OCI-LY7 (cell line): ENCODE data around the gene ZDHHC1. TPM values are rescaled to one million over a fixed set of nuclear protein-coding genes. Genes with fewer than 3 reads are reported as not detected.

Experiments used
- BruUV-seq: library from RNA; stranded (reverse); fragments of 400-500 nt; replicated peaks from 2 replicates; lab custom pipeline; 2021; lab: Mats Ljungman, UMichigan
- CTCF ChIA-PET: fragments of 300-600 bp; sonication (Branson Sonifier 250); formaldehyde crosslinking; loops from one replicate; lab custom pipeline; 2022; ENCODE audit warnings: antibody characterized with exemption; ENCODE audit not compliant: unreplicated experiment; lab: Charles Lee
- POLR2A ChIA-PET: fragments of 300-600 bp; sonication (Branson Sonifier 250); formaldehyde crosslinking; loops from one replicate; lab custom pipeline; 2022; ENCODE audit warnings: antibody characterized with exemption; lab: Charles Lee
- DNase-seq: peaks from one replicate; pipeline ENCODE4 v3.0.0-alpha.2; 2015; ENCODE audit warnings: low spot score
- H2AFZ ChIP-seq: fragments of 200-600 bp; sonication (generic), shearing (Covaris generic); 2 replicates; pipeline ENCODE4 v1.6.1; 2014; ENCODE audit warnings: mild to moderate bottlenecking, antibody characterized with exemption, low read length, moderate library complexity
- H3K27ac ChIP-seq: fragments of 200-600 bp; sonication (generic); 2 replicates; pipeline ENCODE4 v1.5.1; 2014; ENCODE audit warnings: mixed run types, low read depth, mild to moderate bottlenecking, moderate library complexity, low read length, inconsistent platforms; ENCODE audit not compliant: poor library complexity, severe bottlenecking
- H3K36me3 ChIP-seq: fragments of 200-600 bp; sonication (generic); 2 replicates; pipeline ENCODE4 v1.6.1; 2014; ENCODE audit warnings: mild to moderate bottlenecking, antibody characterized with exemption, low read length, moderate library complexity, mixed read lengths; ENCODE audit not compliant: insufficient read depth
- H3K4me1 ChIP-seq: fragments of 200-600 bp; sonication (generic); 2 replicates; pipeline ENCODE4 v1.5.1; 2014; ENCODE audit warnings: mild to moderate bottlenecking, low read length; ENCODE audit not compliant: insufficient read depth, poor library complexity, severe bottlenecking
- H3K4me2 ChIP-seq: fragments of 200-600 bp; sonication (generic); 2 replicates; pipeline ENCODE4 v1.6.1; 2014; ENCODE audit warnings: mild to moderate bottlenecking, low read length
- H3K4me3 ChIP-seq: fragments of 200-600 bp; sonication (generic); 2 replicates; pipeline ENCODE4 v1.5.1; 2014; ENCODE audit warnings: mild to moderate bottlenecking, low read depth, low read length; ENCODE audit not compliant: poor library complexity, severe bottlenecking
- H3K79me2 ChIP-seq: fragments of 200-600 bp; sonication (generic); 2 replicates; pipeline ENCODE4 v1.6.1; 2016; ENCODE audit warnings: low read depth, mild to moderate bottlenecking, low read length, moderate library complexity, mixed read lengths; ENCODE audit not compliant: insufficient read depth
- H3K9me2 ChIP-seq: fragments of 200-600 bp; sonication (generic); 2 replicates; pipeline ENCODE4 v1.6.1; 2016; ENCODE audit warnings: mild to moderate bottlenecking, low read length, mixed read lengths; ENCODE audit not compliant: insufficient read depth
- H3K9me3 ChIP-seq: fragments of 200-600 bp; sonication (generic); 2 replicates; pipeline ENCODE4 v1.6.1; 2014; ENCODE audit warnings: mild to moderate bottlenecking, mixed run types, low read length, mixed read lengths
- H4K20me1 ChIP-seq: fragments of 200-600 bp; sonication (generic); 2 replicates; pipeline ENCODE4 v1.6.1; 2014; ENCODE audit warnings: mild to moderate bottlenecking, antibody characterized with exemption, low read length, moderate library complexity, mixed read lengths; ENCODE audit not compliant: insufficient read depth
- EZH2phosphoT487 ChIP-seq: fragments of 200-600 bp; sonication (generic); IDR thresholded peaks from 2 replicates; pipeline ENCODE4 v1.6.1; 2018; ENCODE audit warnings: low read depth, borderline replicate concordance, mild to moderate bottlenecking, mixed run types, antibody characterized with exemption, low read length, moderate library complexity, mixed read lengths
- intact Hi-C: fragments of 100-400 bp; cut with micrococcal nuclease; formaldehyde crosslinking; loops from one replicate; pipeline ENCODE4 v1.10.0; 2022; ENCODE audit not compliant: unreplicated experiment
- total RNA-seq, 2 experiments: library from RNA; depleted of rRNA in 1 of 2; stranded (reverse); fragments of >200 nt in 1 of 2; shearing (Covaris generic) in 1 of 2; gene quantifications; 2 replicates each; pipeline ENCODE4 v1.2.3, GENCODE V29; 2014 to 2022
- TF ChIP-seq, protein P1 (sequence below): fragments of 200-600 bp; sonication (generic); conservative IDR thresholded peaks from 2 replicates; pipeline ENCODE4 v1.5.1; 2014; ENCODE audit warnings: mild to moderate bottlenecking, antibody characterized with exemption, low read length, moderate library complexity, mixed read lengths

The ZDHHC1 gene
- total RNA-seq, 2 experiments from 2014 or later = not detected

DNA sequence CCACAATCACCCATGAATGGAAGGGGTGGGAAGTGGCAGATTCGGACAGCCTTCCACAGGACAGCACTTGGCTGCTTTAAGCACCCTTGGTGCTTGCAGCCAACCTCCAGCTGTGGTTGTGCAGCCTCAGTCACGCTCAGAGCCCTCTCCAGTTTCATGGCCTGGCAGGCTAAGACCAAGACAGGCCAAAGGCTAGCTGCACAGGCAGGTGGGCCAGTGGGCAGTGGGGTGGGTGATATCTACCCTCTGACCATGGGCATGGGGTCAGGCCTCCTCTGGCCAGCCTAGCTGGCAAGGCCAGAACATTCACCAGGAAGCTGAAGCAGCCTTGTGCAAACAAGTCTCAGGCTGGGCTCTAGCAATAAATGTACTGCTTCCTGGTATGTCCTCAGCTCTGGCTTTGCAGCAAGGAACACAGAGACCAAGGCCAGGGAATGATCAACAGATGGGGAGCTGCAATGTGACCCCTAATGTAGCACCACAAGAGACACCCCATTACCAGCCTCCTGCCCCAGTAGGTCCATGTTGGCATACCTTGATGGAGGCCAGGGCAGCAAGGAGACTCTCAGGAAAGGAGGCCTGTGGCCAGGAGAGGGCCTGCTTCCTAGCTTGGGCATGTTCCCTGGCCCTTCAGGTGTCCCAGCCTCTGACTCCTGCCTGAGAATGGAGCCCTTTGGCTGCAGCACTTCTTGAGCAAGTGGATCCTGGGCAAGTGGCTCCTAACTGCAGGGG, 35.6 kb upstream of the ZDHHC1 start:
- Histone ChIP-seq H4K20me1 (no peaks in the 10 kb centered on the region), H2AFZ (no peak overlapping the region), H3K36me3 (peaks cover 4% of the 10 kb centered on the region; the same call in 1 of the 2 replicates), H3K4me1 (no peaks in the 10 kb centered on the region), H3K4me2 (no peak overlapping the region), H3K79me2 (no peaks in the 10 kb centered on the region), H3K9me3 (no peaks in the 10 kb centered on the region), H3K9me2 (no peaks in the 10 kb centered on the region), H3K4me3 (no peak overlapping the region), H3K27ac (no peak overlapping the region)
- intact Hi-C loops = no loop called here
- no peak for DNase-seq
- ChIA-PET CTCF (no interaction called here), POLR2A (no interaction called here)
- TF ChIP-seq EZH2phosphoT487 = no peak
- TF ChIP-seq, protein P1, sequence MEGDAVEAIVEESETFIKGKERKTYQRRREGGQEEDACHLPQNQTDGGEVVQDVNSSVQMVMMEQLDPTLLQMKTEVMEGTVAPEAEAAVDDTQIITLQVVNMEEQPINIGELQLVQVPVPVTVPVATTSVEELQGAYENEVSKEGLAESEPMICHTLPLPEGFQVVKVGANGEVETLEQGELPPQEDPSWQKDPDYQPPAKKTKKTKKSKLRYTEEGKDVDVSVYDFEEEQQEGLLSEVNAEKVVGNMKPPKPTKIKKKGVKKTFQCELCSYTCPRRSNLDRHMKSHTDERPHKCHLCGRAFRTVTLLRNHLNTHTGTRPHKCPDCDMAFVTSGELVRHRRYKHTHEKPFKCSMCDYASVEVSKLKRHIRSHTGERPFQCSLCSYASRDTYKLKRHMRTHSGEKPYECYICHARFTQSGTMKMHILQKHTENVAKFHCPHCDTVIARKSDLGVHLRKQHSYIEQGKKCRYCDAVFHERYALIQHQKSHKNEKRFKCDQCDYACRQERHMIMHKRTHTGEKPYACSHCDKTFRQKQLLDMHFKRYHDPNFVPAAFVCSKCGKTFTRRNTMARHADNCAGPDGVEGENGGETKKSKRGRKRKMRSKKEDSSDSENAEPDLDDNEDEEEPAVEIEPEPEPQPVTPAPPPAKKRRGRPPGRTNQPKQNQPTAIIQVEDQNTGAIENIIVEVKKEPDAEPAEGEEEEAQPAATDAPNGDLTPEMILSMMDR = no peak
- no TSS peak for BruUV-seq

DNA sequence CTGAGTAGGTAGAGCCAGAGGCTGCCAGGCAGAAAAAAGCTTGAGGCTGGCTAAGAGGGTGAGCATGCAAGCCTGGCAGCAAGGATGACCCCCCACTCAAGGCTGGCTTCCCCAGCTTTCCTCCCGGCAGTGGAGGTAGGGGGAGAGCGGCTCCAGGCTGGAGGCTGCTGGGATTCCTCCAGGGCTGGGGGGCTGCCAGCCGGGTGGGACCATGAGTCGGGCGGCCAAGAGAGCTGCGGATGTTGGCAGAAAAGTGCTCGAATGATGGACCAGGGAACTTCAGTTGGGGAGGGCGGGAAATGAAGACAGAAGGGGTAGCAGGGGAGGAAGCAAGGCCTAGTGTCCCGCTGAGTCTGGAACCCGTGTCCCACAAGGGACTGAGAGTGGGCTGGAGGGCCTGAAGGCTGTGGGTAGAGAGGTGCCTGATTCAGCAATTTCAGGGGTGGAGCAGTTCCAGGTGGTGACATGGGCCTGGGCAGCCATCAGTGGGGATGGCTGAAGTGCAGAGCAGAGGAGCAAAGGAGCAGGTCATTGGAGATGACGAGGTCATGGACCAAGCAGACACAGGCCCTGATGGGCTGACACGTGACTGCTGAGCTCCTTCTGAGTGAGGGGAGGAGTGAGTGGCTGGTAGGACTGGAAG, 34.9 kb upstream of the ZDHHC1 start:
- POLR2A ChIA-PET = no interaction called here
- H3K9me3 ChIP-seq = no peaks in the 10 kb centered on the region
- H3K36me3 ChIP-seq = peaks cover 4% of the 10 kb centered on the region; the same call in 1 of the 2 replicates
- H3K9me2 ChIP-seq = no peaks in the 10 kb centered on the region
- H3K79me2 ChIP-seq = no peaks in the 10 kb centered on the region
- H3K4me2 ChIP-seq = no peak overlapping the region
- no peaks in the 10 kb centered on the region for H4K20me1 ChIP-seq
- intact Hi-C loops = no loop called here
- H3K4me3 ChIP-seq = no peak overlapping the region
- no peak overlapping the region for H2AFZ ChIP-seq
- no peak for TF ChIP-seq EZH2phosphoT487
- TF ChIP-seq, protein P1 = no peak
- no peaks in the 10 kb centered on the region for H3K4me1 ChIP-seq
- CTCF ChIA-PET = no interaction called here
- BruUV-seq = no TSS peak
- no peak overlapping the region for H3K27ac ChIP-seq
- DNase-seq = no peak

DNA sequence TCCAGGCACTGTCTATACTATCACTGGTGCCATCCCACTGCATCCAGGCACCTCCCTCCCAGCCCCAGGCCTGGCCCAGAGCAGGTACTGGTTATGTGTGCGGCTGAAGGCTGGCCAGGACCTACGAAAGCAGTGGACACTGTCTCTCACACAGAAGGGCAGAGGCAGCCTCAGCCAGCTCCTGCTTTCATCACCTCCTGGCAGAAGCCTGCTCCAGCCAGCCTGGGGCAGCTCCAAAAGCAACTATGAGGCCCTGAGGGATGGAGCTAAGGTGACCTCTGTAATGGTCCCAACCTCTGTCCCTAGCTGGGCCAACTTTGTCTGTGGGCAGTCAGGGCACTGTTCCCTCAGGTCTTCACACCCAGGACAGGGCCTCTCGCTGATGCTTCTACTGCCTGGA, 33.5 kb upstream of the ZDHHC1 start:
- Histone ChIP-seq H3K9me2 (no peaks in the 10 kb centered on the region), H3K36me3 (peaks cover 4% of the 10 kb centered on the region; the same call in 1 of the 2 replicates), H4K20me1 (no peaks in the 10 kb centered on the region), H3K4me2 (no peak overlapping the region), H3K79me2 (no peaks in the 10 kb centered on the region), H3K9me3 (no peaks in the 10 kb centered on the region), H3K4me3 (no peak overlapping the region), H2AFZ (no peak overlapping the region), H3K4me1 (no peaks in the 10 kb centered on the region), H3K27ac (no peak overlapping the region)
- intact Hi-C loops = no loop called here
- ChIA-PET POLR2A (no interaction called here), CTCF (no interaction called here)
- no peak for TF ChIP-seq EZH2phosphoT487
- TF ChIP-seq, protein P1 = no peak
- no TSS peak for BruUV-seq
- no peak for DNase-seq
